Endodermal cell (in vitro differentiated cells): Measurements from ENCODE around the gene LRRFIP1. TPM values are rescaled to one million over a fixed set of nuclear protein-coding genes. Genes with fewer than 3 reads are reported as not detected.

Source experiments
- DNase-seq: peaks from one replicate; pipeline ENCODE4 v3.0.0-alpha.2; 2017
- H3K27ac ChIP-seq: 2 replicates; pipeline ENCODE4 v1.5.1; 2013; ENCODE audit warnings: mild to moderate bottlenecking, low read depth, low read length, moderate library complexity
- H3K27me3 ChIP-seq: 2 replicates; pipeline ENCODE4 v1.6.1; 2013; ENCODE audit warnings: mild to moderate bottlenecking, low read length, moderate library complexity; ENCODE audit not compliant: insufficient read depth, control insufficient read depth, poor library complexity, severe bottlenecking
- H3K36me3 ChIP-seq: 2 replicates; pipeline ENCODE4 v1.7.0; 2013; ENCODE audit warnings: mild to moderate bottlenecking, low read length, moderate library complexity; ENCODE audit not compliant: control insufficient read depth, insufficient read depth
- H3K4me1 ChIP-seq: one replicate; pipeline ENCODE4 v1.7.0; 2013; ENCODE audit warnings: low read length; ENCODE audit not compliant: control insufficient read depth, insufficient read depth
- H3K4me3 ChIP-seq: 2 replicates; pipeline ENCODE4 v1.5.1; 2013; ENCODE audit warnings: mild to moderate bottlenecking, low read length, moderate library complexity
- H3K9ac ChIP-seq: 2 replicates; pipeline ENCODE4 v1.6.1; 2013; ENCODE audit warnings: mild to moderate bottlenecking, low read length, moderate library complexity; ENCODE audit not compliant: poor library complexity, severe bottlenecking; ENCODE audit errors: extremely low read depth
- H3K9me3 ChIP-seq: 2 replicates; pipeline ENCODE4 v1.6.1; 2013; ENCODE audit warnings: mild to moderate bottlenecking, low read length, moderate library complexity; ENCODE audit not compliant: control insufficient read depth
- H3K27ac Mint-ChIP-seq: 2 replicates; pipeline ENCODE4 v1.8.0; 2020; ENCODE audit warnings: mixed read lengths
- H3K27me3 Mint-ChIP-seq: 2 replicates; pipeline ENCODE4 v1.8.0; 2021; ENCODE audit warnings: mild to moderate bottlenecking, mixed read lengths; ENCODE audit not compliant: insufficient read depth
- H3K36me3 Mint-ChIP-seq: 2 replicates; pipeline ENCODE4 v1.8.0; 2020; ENCODE audit warnings: low read depth, mixed read lengths
- H3K4me1 Mint-ChIP-seq: 2 replicates; pipeline ENCODE4 v1.8.0; 2020; ENCODE audit warnings: mixed read lengths
- H3K4me3 Mint-ChIP-seq: 2 replicates; pipeline ENCODE4 v1.8.0; 2020; ENCODE audit warnings: mild to moderate bottlenecking, moderate library complexity, mixed read lengths
- H3K9me3 Mint-ChIP-seq: 2 replicates; pipeline ENCODE4 v1.8.0; 2020; ENCODE audit warnings: mild to moderate bottlenecking, mixed read lengths
- CTCF ChIP-seq: fragments of 200-600 bp; sonication (generic); conservative IDR thresholded peaks from 2 replicates; pipeline ENCODE4 v1.5.0; 2021; ENCODE audit warnings: antibody characterized with exemption, mild to moderate bottlenecking
- WGBS, 2 experiments: methylation state at CpG; one replicate each; pipeline versions ENCODE4 v1.1.5 to v1.1.7; 2013; ENCODE audit warnings: missing lambda C conversion rate in 2 of 2, mixed read lengths in 1 of 2; ENCODE audit not compliant: insufficient coverage in 1 of 2, insufficient read length in 1 of 2; 5-methylcytosine and 5-hydroxymethylcytosine counted together
- total RNA-seq, 2 donors: library from RNA; stranded (reverse); fragmentation: NEBNext Ultra II Directional in 1 of 2; extraction: Animal tissue kit (Norgen Biotek cat#: 25700) in 1 of 2; gene quantifications; 2 replicates in 1 of 2; 3 replicates in 1 of 2; pipeline ENCODE4 v1.2.1, GENCODE V29; 2021

Gene LRRFIP1
- total RNA-seq, 2 donors from 2014 or later = 102 to 132 TPM

GRCh38 chr2:237743561-237744269, 116.3 kb downstream of the LRRFIP1 start:
- TF ChIP-seq CTCF = peak; percentile 54
- Mint-ChIP-seq H3K4me3 (no peak overlapping the region), H3K4me1 (peaks cover 53% of the 10 kb centered on the region), H3K36me3 (peaks cover 40% of the 10 kb centered on the region), H3K27ac (peak overlapping the region; percentile 42), H3K27me3 (no peaks in the 10 kb centered on the region), H3K9me3 (peaks cover 4% of the 10 kb centered on the region)
- DNase-seq = no peak
- Histone ChIP-seq H3K27ac (no peak overlapping the region), H3K9ac (no peak overlapping the region), H3K9me3 (peaks cover 13% of the 10 kb centered on the region), H3K27me3 (no peaks in the 10 kb centered on the region), H3K36me3 (peaks cover 56% of the 10 kb centered on the region), H3K4me3 (no peak overlapping the region), H3K4me1 (peaks cover 26% of the 10 kb centered on the region)
- WGBS, 2 experiments = 84 to 89% methylated on average over 10 to 12 of the region's 12 CpGs

GRCh38 chr2:237744270-237744612, 116.9 kb downstream of the LRRFIP1 start:
- Histone ChIP-seq H3K27me3 (no peaks in the 10 kb centered on the region), H3K4me1 (peaks cover 25% of the 10 kb centered on the region), H3K9ac (no peak overlapping the region), H3K4me3 (no peak overlapping the region), H3K9me3 (peaks cover 15% of the 10 kb centered on the region), H3K36me3 (peaks cover 57% of the 10 kb centered on the region), H3K27ac (no peak overlapping the region)
- Mint-ChIP-seq H3K4me1 (peaks cover 50% of the 10 kb centered on the region), H3K4me3 (no peak overlapping the region), H3K9me3 (peaks cover 5% of the 10 kb centered on the region), H3K27ac (no peak overlapping the region), H3K27me3 (no peaks in the 10 kb centered on the region), H3K36me3 (peaks cover 41% of the 10 kb centered on the region)
- no peak for TF ChIP-seq CTCF
- 92 to 94% methylated on average over 3 to 6 of the region's 6 CpGs for WGBS, 2 experiments
- DNase-seq = no peak

GRCh38 chr2:237744613-237745249, 117.3 kb downstream of the LRRFIP1 start:
- H3K9me3 Mint-ChIP-seq = peaks cover 5% of the 10 kb centered on the region
- H3K4me3 ChIP-seq = no peak overlapping the region
- no peak overlapping the region for H3K9ac ChIP-seq
- H3K4me1 Mint-ChIP-seq = peaks cover 50% of the 10 kb centered on the region
- H3K27ac ChIP-seq = no peak overlapping the region
- no peak overlapping the region for H3K27ac Mint-ChIP-seq
- no peak overlapping the region for H3K4me3 Mint-ChIP-seq
- H3K9me3 ChIP-seq = peaks cover 15% of the 10 kb centered on the region
- peaks cover 25% of the 10 kb centered on the region for H3K4me1 ChIP-seq
- DNase-seq = peak; percentile 94
- H3K27me3 Mint-ChIP-seq = no peaks in the 10 kb centered on the region
- peaks cover 57% of the 10 kb centered on the region for H3K36me3 ChIP-seq
- 74 to 90% methylated on average over 5 to 18 of the region's 18 CpGs for WGBS, 2 experiments
- peaks cover 41% of the 10 kb centered on the region for H3K36me3 Mint-ChIP-seq
- TF ChIP-seq CTCF = peak; percentile 98
- no peaks in the 10 kb centered on the region for H3K27me3 ChIP-seq
